RCC 7860 (cell line): ENCODE measurements around the gene SIL1.
"Not testable (repeated sequence)": the region's sequence is repeated elsewhere in the genome, so short reads cannot be mapped to it uniquely, and the experiment has no call there.

Source experiments
- DNase-seq: peaks from one replicate; pipeline ENCODE4 v3.0.0-alpha.2; 2015; ENCODE audit warnings: low spot score
- FAIRE-seq: peaks from 2 replicates; lab custom pipeline; 2012; peaks lifted over from hg19 to GRCh38; lab: Jason Lieb, UNC

Gene SIL1

DNA sequence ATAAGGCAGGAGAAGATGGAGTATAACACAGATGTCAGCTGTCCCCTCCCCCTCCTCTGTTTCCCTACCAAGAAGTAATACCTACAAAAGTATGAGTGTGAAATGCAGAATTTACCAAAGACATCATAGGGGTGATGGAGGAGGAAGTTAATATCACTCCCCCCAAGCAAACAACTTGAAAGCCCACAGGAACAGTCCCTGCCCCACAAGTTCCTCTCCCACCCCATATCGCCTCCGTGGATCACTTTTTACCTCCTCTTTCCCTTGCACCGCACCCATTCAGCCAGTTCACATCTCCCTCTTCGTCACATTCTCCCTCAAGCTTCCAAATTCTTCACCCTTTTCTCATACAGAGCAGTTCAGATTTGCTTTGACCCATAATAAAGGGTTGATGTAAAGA, 7.0 kb upstream of the SIL1 start:
- FAIRE-seq (no peak), DNase-seq (no peak)

- DNase-seq (no peak), FAIRE-seq (no peak)
Observed at GRCh38 chr5:139204196-139204595, 6.0 kb upstream of the SIL1 start.

DNA sequence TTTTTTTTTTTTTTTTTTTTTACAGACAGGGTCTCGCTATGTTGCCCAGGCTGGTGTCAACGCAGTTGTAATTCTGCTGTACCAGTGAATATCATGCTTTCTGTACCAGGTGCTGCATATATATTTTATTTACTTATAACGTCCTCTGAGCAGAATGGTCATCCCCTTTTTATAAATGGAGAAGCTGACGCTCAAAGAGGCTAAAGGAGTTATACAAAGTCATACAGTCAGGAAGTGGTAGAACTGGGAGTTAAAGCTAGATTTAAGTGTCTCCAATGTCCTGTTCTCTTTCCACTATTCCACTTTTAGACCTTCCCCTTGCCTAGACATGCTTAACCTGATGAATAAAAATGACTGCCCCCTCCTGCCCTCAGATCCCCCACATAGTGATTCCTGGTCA, 1.2 kb upstream of the SIL1 start:
- no peak for FAIRE-seq
- no peak for DNase-seq

GRCh38 chr5:139196296-139196956, 1.7 kb downstream of the SIL1 start:
- DNase-seq (no peak), FAIRE-seq (no peak)

GRCh38 chr5:139194486-139194885, 3.7 kb downstream of the SIL1 start:
- no peak for DNase-seq
- no peak for FAIRE-seq

DNA sequence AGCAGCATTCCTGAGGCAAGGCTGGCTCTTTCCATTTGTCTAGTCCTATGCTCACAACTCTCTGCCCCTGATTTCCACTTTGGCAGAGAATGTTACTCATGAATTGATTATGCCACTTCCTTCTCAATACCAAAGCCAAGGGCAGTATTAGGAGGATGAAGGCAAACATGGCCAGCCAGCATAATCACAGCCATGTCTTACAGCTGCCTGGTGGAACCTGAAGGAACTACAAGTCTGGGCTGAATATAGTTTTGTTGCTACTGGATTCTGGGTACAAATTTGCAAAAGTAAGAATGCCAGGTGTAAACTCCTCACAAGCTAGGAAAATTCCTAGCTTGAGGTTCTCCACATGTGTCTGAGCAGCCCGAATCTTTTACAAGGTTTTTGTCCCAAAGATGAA, 4.2 kb downstream of the SIL1 start:
- no peak for DNase-seq
- no peak for FAIRE-seq

GRCh38 chr5:139192906-139193305, 5.3 kb downstream of the SIL1 start:
- not testable (repeated sequence) for DNase-seq, FAIRE-seq

DNA sequence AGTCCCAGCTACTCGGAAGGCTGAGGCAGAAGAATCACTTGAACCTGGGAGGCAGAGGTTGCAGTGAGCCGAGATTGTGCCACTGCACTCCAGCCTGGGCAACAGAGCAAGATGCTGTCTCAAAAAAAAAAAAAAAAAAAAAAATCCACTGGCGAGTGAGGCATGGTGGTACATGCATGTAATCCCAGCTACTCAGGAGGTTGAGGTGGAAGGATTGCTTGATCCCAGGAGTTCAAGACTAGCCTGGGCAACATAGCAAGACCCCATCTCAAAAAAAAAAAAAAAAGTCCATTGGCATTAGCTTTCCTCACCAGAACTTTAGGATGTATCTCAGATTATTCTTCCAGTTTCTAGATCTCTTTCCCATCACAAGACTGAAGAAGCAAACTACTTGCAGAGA, 6.2 kb downstream of the SIL1 start:
- DNase-seq, FAIRE-seq: not testable (repeated sequence)

GRCh38 chr5:139190125-139190524, 8.0 kb downstream of the SIL1 start:
- FAIRE-seq, result no peak
- no peak for DNase-seq

- DNase-seq (no peak), FAIRE-seq (no peak)
Observed at GRCh38 chr5:139188558-139189270, 9.5 kb downstream of the SIL1 start.

DNA sequence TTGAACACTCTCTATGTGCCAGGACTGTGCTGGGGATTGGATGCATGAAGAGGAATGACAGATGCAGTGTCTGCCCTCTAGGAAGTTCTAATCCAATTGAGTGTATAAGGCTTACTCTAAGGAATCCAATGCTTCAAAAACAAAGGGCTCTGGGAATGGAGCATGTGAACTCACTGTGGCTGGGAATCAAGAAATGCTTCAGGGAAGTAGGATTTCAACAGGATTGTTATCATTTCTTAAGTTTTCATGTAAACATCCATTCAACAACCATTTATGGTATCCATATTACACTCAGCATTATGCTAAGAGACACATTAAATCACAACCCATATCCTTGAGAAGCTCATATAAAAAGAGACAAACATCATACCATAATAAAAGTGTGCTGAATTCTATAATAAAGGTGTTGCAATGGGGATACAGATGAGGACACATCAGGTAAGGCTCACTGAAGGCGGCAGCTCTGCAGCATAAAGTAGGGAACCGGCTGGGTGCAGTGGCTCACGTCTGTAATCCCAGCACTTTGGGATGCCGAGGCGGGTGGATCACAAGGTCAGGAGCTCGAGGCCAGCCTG, 11.3 kb downstream of the SIL1 start:
- DNase-seq (no peak), FAIRE-seq (no peak)

- no peak for FAIRE-seq
Observed at GRCh38 chr5:139186261-139186660, 11.9 kb downstream of the SIL1 start.

GRCh38 chr5:139185589-139185988, 12.6 kb downstream of the SIL1 start:
- DNase-seq (no peak), FAIRE-seq (no peak)

More at GRCh38 chr5:139186261-139186660, 11.9 kb downstream of the SIL1 start:
- no peak for DNase-seq

- no peak for FAIRE-seq
- no peak for DNase-seq
Observed at GRCh38 chr5:139183502-139183901, 14.7 kb downstream of the SIL1 start.

DNA sequence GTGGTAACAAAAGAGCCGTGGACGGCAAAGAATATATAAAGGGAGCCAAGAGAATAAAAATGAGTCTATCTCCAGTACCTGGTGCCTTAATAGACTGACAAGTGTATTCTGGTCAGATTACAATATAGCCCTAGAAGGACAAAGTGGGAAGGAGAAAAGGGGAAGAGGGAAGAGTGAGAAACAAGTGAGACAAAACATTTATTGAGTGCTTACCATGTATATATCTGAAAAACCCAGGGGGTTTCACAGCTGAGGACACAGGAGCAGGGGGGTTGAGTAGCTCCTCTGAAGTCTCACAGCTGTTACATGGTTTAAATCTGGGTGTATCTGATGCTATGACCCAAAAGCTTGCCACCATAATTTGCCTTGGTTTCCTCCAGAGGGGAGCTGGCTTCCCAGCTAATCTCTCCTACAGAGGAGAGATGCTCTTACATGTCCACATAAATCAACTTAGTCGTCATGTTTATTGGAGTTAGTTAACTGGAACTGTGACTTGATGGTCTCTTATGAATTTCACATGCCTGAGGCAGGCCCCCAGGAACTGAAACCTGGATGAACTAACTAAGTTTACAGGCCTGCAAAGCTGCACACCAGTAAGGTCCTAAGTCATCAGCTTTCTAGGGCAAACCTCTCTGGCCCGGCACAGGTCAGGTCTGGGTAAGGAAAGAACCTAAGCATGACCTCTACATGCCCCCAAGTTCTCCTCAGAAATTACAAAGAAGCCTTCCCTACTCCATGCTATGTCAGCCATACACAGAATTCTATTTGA, 15.5 kb downstream of the SIL1 start:
- DNase-seq, result no peak
- FAIRE-seq, result no peak

GRCh38 chr5:139181835-139182452, 16.2 kb downstream of the SIL1 start:
- DNase-seq (peak; percentile 35), FAIRE-seq (no peak)

DNA sequence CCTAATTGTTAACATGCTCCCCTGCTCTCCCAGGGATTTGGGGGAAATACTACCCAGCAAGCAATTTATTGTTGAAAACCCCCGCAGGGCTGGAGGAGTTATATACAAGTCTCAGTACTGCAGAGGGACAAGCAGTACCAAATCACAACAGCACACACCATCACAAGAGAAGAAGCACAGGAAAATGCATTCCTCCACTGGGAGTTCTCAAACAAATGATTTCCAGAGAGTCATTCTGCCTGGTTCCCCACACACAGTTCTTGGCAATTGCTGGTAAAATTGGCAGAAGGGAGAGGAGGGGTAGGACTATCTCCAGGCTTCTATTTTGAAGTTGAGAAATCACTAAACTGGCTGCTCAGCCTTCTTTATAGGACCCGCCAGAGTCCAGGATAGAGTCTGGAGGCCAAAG, 16.8 kb downstream of the SIL1 start:
- FAIRE-seq (no peak), DNase-seq (no peak)

- no peak for FAIRE-seq
- DNase-seq, result no peak
Observed at GRCh38 chr5:139180850-139181249, 17.3 kb downstream of the SIL1 start.

- not testable (repeated sequence) for FAIRE-seq, DNase-seq
Observed at GRCh38 chr5:139179778-139180513, 18.2 kb downstream of the SIL1 start.

GRCh38 chr5:139178935-139179334, 19.2 kb downstream of the SIL1 start:
- DNase-seq, result no peak
- no peak for FAIRE-seq
